Calu3 (cell line): ENCODE data around the gene B4GALNT3. TPM values are rescaled to one million over a fixed set of nuclear protein-coding genes. Genes with fewer than 3 reads are reported as not detected.

ENCODE experiments used
- BruUV-seq: library from RNA; stranded (reverse); fragments of 400-500 nt; replicated peaks from 2 replicates; lab custom pipeline; 2021; lab: Mats Ljungman, UMichigan
- CTCF ChIA-PET: fragments of 300-600 bp; sonication (Branson Sonifier 250); formaldehyde crosslinking; loops from one replicate; lab custom pipeline; 2022; ENCODE audit warnings: antibody characterized with exemption; lab: Charles Lee
- DNase-seq: peaks from one replicate; pipeline ENCODE4 v3.0.0; 2022
- H3K27ac Mint-ChIP-seq: one replicate; pipeline ENCODE4 v1.8.0; 2022; ENCODE audit warnings: mixed read lengths; ENCODE audit not compliant: unreplicated experiment
- H3K27me3 Mint-ChIP-seq: one replicate; pipeline ENCODE4 v1.8.0; 2022; ENCODE audit warnings: mixed read lengths; ENCODE audit not compliant: unreplicated experiment
- H3K36me3 Mint-ChIP-seq: one replicate; pipeline ENCODE4 v1.8.0; 2022; ENCODE audit warnings: mild to moderate bottlenecking, moderate library complexity, mixed read lengths; ENCODE audit not compliant: insufficient read depth, unreplicated experiment
- H3K4me1 Mint-ChIP-seq: one replicate; pipeline ENCODE4 v1.8.0; 2022; ENCODE audit warnings: mild to moderate bottlenecking, low read depth, mixed read lengths; ENCODE audit not compliant: unreplicated experiment
- H3K4me3 Mint-ChIP-seq: one replicate; pipeline ENCODE4 v1.8.0; 2022; ENCODE audit warnings: mild to moderate bottlenecking, low read depth, moderate library complexity, mixed read lengths; ENCODE audit not compliant: unreplicated experiment
- H3K9me3 Mint-ChIP-seq: one replicate; pipeline ENCODE4 v1.8.0; 2022; ENCODE audit warnings: low read depth, mixed read lengths; ENCODE audit not compliant: unreplicated experiment
- intact Hi-C: fragments of 100-400 bp; cut with micrococcal nuclease; formaldehyde crosslinking; loops from one replicate; pipeline ENCODE4 v1.10.0; 2022; ENCODE audit not compliant: unreplicated experiment
- total RNA-seq: library from RNA; stranded (reverse); gene quantifications from 2 replicates; pipeline ENCODE4 v1.2.3, GENCODE V29; 2022
- TF ChIP-seq, protein P1 (sequence below): fragments of 200-600 bp; IDR thresholded peaks from one replicate; pipeline ENCODE4 v1.8.0; 2022; ENCODE audit warnings: antibody characterized with exemption; ENCODE audit not compliant: unreplicated experiment

Gene B4GALNT3
- total RNA-seq, 1 experiment from 2014 or later: 19.3 TPM

DNA sequence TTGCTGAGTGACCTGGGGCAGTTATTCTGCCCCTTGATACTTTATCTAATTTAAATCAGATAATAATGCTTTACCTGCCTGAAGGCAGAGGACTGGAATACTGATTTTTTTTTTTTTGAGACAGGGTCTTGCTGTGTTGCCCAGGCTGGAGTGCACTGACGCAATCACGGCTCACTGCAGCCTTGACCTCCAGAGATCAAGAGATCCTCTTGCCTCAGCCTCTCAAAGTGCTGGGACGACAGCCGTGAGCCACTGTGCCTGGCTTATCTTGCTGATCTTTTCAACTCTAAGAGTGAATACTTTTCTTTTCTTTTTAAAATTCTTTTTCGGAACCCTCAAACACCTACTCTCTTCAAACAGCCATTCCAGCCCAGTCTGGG is 699 bp upstream of the B4GALNT3 start:
- Mint-ChIP-seq H3K27me3 (peaks cover 76% of the 10 kb centered on the region), H3K4me3 (peak overlapping the region; percentile 67), H3K27ac (peak overlapping the region; percentile 57), H3K36me3 (peaks cover 21% of the 10 kb centered on the region), H3K9me3 (no peaks in the 10 kb centered on the region), H3K4me1 (peaks cover 31% of the 10 kb centered on the region)
- intact Hi-C loops: no loop called here
- no peak for DNase-seq
- CTCF ChIA-PET: no interaction called here
- TF ChIP-seq, protein P1, sequence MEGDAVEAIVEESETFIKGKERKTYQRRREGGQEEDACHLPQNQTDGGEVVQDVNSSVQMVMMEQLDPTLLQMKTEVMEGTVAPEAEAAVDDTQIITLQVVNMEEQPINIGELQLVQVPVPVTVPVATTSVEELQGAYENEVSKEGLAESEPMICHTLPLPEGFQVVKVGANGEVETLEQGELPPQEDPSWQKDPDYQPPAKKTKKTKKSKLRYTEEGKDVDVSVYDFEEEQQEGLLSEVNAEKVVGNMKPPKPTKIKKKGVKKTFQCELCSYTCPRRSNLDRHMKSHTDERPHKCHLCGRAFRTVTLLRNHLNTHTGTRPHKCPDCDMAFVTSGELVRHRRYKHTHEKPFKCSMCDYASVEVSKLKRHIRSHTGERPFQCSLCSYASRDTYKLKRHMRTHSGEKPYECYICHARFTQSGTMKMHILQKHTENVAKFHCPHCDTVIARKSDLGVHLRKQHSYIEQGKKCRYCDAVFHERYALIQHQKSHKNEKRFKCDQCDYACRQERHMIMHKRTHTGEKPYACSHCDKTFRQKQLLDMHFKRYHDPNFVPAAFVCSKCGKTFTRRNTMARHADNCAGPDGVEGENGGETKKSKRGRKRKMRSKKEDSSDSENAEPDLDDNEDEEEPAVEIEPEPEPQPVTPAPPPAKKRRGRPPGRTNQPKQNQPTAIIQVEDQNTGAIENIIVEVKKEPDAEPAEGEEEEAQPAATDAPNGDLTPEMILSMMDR: no peak
- BruUV-seq: no TSS peak

DNA sequence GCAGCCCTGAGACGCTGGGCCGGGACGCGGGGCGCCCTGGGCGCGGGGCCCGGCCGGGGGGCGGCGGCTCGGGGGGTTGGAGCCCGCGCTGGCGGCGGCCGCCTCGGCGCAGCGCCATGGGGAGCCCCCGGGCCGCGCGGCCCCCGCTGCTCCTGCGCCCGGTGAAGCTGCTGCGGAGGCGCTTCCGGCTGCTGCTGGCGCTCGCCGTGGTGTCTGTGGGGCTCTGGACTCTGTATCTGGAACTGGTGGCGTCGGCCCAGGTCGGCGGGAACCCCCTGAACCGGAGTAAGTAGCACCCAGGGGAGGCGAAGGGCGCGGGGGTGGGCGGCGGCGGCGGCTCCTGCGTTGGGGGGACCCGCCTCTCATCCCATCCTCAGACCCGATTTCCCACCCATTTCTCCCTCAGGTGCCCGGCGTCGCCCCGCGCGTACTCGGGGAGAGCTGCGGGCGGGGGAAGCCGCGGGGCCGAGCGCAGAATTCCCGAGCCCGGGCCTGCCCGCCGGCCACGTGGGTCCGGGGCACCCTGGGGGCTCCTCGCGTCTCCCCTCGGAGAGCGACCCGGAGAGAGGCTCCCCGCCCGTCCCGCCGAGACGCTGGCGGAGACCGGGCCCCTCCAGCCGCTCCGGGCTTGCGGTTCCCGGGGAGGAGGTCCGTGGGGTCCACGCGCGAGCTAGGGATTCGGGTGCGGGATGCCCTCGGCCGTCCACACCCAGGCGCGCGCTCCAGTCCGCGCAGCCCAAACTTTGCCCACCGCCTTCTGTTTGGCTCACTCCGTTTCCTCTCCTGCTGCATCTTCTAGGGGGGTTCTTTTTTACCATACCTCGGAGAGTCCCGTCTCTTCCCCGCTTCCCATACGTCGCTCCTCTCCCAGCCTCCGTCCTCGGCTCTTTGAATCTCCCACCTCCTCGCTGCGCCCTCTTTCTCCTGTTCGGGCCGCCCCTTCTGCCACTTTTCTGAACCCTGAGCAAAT is 807 bp downstream of the B4GALNT3 start:
- H3K27me3 Mint-ChIP-seq: peaks cover 61% of the 10 kb centered on the region
- H3K4me1 Mint-ChIP-seq: peaks cover 39% of the 10 kb centered on the region
- intact Hi-C loops: loop anchor here (5.0 kb wide), 1 partner anchor 42 kb away; no protein-coding TSS in a partner anchor
- CTCF ChIA-PET: interaction anchor here (1.1 kb wide), 1 partner anchor 78 kb away, joined by 3 read pairs; no protein-coding TSS in a partner anchor
- TF ChIP-seq, protein P1: no peak
- BruUV-seq: no TSS peak
- H3K9me3 Mint-ChIP-seq: no peaks in the 10 kb centered on the region
- DNase-seq: no peak
- peaks cover 21% of the 10 kb centered on the region for H3K36me3 Mint-ChIP-seq
- H3K27ac Mint-ChIP-seq: no peak overlapping the region
- peak overlapping the region; percentile 67 for H3K4me3 Mint-ChIP-seq

DNA sequence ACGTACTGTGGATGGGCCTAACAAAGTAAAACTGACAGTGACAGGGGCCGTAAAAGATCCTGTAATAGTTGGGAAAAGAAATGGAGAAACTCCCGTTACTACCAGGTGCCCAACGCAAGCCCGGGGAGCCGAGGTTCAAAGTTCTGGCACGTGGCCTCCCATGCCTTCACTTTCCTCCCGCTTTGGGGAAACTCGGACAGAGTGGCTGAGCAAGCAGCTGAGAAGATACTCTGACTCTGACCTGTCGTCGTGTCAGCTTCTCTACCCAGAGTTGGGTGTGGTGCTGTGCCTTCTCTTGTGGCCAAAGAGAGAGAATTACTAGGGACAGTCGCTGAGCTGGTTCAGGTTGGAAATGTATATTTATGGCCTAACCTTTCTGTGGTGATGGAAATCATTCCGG is 1.7 kb downstream of the B4GALNT3 start:
- Mint-ChIP-seq H3K27ac (no peak overlapping the region), H3K4me1 (peaks cover 39% of the 10 kb centered on the region), H3K4me3 (peak overlapping the region; percentile 67), H3K9me3 (no peaks in the 10 kb centered on the region), H3K36me3 (peaks cover 21% of the 10 kb centered on the region), H3K27me3 (peaks cover 52% of the 10 kb centered on the region)
- no peak for DNase-seq
- TF ChIP-seq, protein P1: no peak
- intact Hi-C loops: loop anchor here (5.0 kb wide), 1 partner anchor 41 kb away; no protein-coding TSS in a partner anchor
- CTCF ChIA-PET: interaction anchor here (1.1 kb wide), 1 partner anchor 78 kb away, joined by 3 read pairs; no protein-coding TSS in a partner anchor
- BruUV-seq: TSS peak; percentile 48

DNA sequence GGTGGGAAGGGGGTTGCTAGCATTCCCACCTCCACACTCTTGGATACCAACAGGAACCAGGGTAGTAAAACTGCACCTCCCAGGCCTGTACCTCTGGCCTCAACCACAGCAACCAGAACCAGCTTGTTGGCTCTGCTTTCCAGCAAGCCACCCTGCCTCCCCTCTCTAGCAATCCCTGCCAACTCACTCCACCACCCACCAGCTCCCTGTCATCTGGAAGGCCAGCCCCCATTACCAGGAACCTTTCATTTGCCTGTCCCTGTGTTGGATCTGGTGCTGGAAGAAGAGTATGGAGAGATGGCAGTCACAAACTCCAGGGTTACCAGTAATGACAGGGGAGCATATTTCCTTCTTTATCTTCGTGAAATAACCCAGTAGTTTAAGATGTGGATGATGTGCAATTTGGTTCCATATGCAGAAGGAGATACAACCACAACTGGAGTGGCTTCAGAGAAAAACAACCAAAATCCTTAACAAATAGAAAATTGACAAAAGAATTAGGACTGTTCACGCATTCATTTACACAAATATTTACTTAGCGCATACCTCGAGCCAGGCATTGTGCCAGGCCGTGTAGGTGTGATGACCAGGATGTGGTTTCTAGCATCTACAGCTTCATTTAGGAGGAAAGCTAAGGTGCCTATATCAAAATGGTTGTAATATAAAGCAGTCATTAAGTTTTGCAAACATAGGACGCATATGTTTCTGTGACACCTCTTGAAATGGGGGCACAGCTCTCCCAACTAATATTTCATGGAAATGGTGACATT is 3.4 kb downstream of the B4GALNT3 start:
- DNase-seq: peak; percentile 67
- BruUV-seq: no TSS peak
- Mint-ChIP-seq H3K4me1 (peaks cover 39% of the 10 kb centered on the region), H3K4me3 (peak overlapping the region; percentile 2), H3K9me3 (no peaks in the 10 kb centered on the region), H3K27ac (no peak overlapping the region), H3K36me3 (peaks cover 17% of the 10 kb centered on the region), H3K27me3 (peaks cover 36% of the 10 kb centered on the region)
- TF ChIP-seq, protein P1: no peak
- CTCF ChIA-PET: interaction anchor here (0.9 to 1.8 kb wide), 2 partner anchors 10 to 74 kb away, joined by 3 to 7 read pairs; no protein-coding TSS in a partner anchor
- intact Hi-C loops: loop anchor here (2.0 to 5.0 kb wide), 2 partner anchors 39 to 76 kb away; no protein-coding TSS in a partner anchor
